Peyer's patch (tissue), 4 donors: ENCODE results near the gene CLEC7A. TPM values are rescaled to one million over a fixed set of nuclear protein-coding genes. Genes with fewer than 3 reads are reported as not detected.

Experiments
- DNase-seq, 3 donors: peaks; one replicate each; pipeline ENCODE4 v3.0.0-alpha.2; 2017 to 2019
- H3K27ac ChIP-seq, 4 donors: fragments of 200-600 bp; sonication (generic); one replicate each; pipeline ENCODE4 v1.5.1; 2016 to 2019
- H3K27me3 ChIP-seq, 2 donors: fragments of 200-600 bp; sonication (generic); one replicate each; pipeline ENCODE4 v1.5.1; 2019
- H3K36me3 ChIP-seq, 3 donors: fragments of 200-600 bp; sonication (generic); one replicate each; pipeline ENCODE4 v1.5.1; 2016 to 2019
- H3K4me1 ChIP-seq, 4 donors: fragments of 200-600 bp; sonication (generic); one replicate each; pipeline ENCODE4 v1.5.1; 2016 to 2019
- H3K4me3 ChIP-seq, 4 donors: fragments of 200-600 bp; sonication (generic); 1 replicate in 3 of 4; 2 replicates in 1 of 4; pipeline ENCODE4 v1.5.1; 2016 to 2019; ENCODE audit warnings: mild to moderate bottlenecking in 1 of 4
- H3K9me3 ChIP-seq, 4 donors: fragments of 200-600 bp; sonication (generic); one replicate each; pipeline ENCODE4 v1.5.1; 2016 to 2019; ENCODE audit warnings: mild to moderate bottlenecking in 1 of 4
- POLR2A ChIP-seq, 2 donors: fragments of 450-650 bp; IDR thresholded peaks; one replicate each; pipeline ENCODE4 v1.5.1; 2017; ENCODE audit warnings: antibody characterized with exemption in 2 of 2, mild to moderate bottlenecking in 2 of 2, moderate library complexity in 2 of 2
- total RNA-seq, 4 donors: library from RNA; depleted of rRNA; stranded (reverse); fragments of >200 nt; gene quantifications; one replicate each; pipeline ENCODE4 v1.1.0, GENCODE V29; 2016
- TF ChIP-seq, protein P1 (sequence below), 6 experiments: fragments of 450-650 bp in 4 of 6; fragments of 200-600 bp in 2 of 6; sonication (generic) in 1 of 6; IDR thresholded peaks; one replicate each; pipeline ENCODE4 v1.5.1; 2017 to 2019; ENCODE audit warnings: antibody characterized with exemption in 6 of 6, mild to moderate bottlenecking in 3 of 6, moderate library complexity in 1 of 6

CLEC7A gene
- total RNA-seq, 4 donors from 2014 or later, result 1.7 to 6.6 (median 3.2) TPM

- Histone ChIP-seq H3K4me3 (no peak overlapping the region), H3K36me3 (no peaks in the 10 kb centered on the region), H3K9me3 (no peaks in the 10 kb centered on the region), H3K4me1 (no peaks in the 10 kb centered on the region), H3K27ac (no peak overlapping the region), H3K27me3 (no peaks in the 10 kb centered on the region)
- TF ChIP-seq, protein P1, sequence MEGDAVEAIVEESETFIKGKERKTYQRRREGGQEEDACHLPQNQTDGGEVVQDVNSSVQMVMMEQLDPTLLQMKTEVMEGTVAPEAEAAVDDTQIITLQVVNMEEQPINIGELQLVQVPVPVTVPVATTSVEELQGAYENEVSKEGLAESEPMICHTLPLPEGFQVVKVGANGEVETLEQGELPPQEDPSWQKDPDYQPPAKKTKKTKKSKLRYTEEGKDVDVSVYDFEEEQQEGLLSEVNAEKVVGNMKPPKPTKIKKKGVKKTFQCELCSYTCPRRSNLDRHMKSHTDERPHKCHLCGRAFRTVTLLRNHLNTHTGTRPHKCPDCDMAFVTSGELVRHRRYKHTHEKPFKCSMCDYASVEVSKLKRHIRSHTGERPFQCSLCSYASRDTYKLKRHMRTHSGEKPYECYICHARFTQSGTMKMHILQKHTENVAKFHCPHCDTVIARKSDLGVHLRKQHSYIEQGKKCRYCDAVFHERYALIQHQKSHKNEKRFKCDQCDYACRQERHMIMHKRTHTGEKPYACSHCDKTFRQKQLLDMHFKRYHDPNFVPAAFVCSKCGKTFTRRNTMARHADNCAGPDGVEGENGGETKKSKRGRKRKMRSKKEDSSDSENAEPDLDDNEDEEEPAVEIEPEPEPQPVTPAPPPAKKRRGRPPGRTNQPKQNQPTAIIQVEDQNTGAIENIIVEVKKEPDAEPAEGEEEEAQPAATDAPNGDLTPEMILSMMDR (IDR thresholded peaks at IDR 0.05), result no peak
- no peak for TF ChIP-seq POLR2A (IDR thresholded peaks at IDR 0.05)
- no peak for DNase-seq
These were observed 33.1 kb upstream of the CLEC7A start for GRCh38 chr12:10163084-10163483.

- no peaks in the 10 kb centered on the region for H3K27me3 ChIP-seq
- DNase-seq, result no peak
- no peaks in the 10 kb centered on the region for H3K9me3 ChIP-seq
- H3K4me1 ChIP-seq, result no peaks in the 10 kb centered on the region
- H3K36me3 ChIP-seq, result no peaks in the 10 kb centered on the region
- no peak overlapping the region for H3K4me3 ChIP-seq
- TF ChIP-seq POLR2A (IDR thresholded peaks at IDR 0.05), result no peak
- TF ChIP-seq, protein P1 (IDR thresholded peaks at IDR 0.05), result no peak
- H3K27ac ChIP-seq, result no peak overlapping the region
These were observed 30.8 kb upstream of the CLEC7A start for GRCh38 chr12:10160617-10161385.

DNA sequence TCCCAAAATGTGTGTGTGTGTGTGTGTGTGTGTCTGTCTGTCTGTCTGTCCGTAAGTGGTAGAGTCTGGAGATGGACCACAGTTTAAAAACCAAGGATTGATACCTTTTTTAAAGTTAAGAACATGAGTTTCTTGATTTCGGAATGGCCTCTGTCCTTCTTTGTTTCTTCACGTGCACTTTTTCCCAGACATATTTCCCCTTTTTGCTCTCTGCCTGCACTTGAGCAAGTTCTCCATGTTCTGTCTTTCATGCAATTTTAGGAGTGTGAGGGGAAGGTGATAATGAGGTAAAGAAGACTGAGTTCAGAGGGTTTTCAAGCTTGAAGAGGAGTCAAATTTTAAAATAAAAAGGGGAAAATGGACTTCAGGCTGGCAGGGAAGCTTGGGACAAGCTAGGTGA, 29.3 kb upstream of the CLEC7A start:
- Histone ChIP-seq H3K27ac (no peak overlapping the region), H3K4me1 (no peaks in the 10 kb centered on the region), H3K9me3 (no peaks in the 10 kb centered on the region), H3K4me3 (no peak overlapping the region), H3K36me3 (no peaks in the 10 kb centered on the region), H3K27me3 (no peaks in the 10 kb centered on the region)
- TF ChIP-seq, protein P1 (IDR thresholded peaks at IDR 0.05), result no peak
- TF ChIP-seq POLR2A (IDR thresholded peaks at IDR 0.05), result no peak
- no peak for DNase-seq

- Histone ChIP-seq H3K4me3 (no peak overlapping the region), H3K36me3 (no peaks in the 10 kb centered on the region), H3K27ac (no peak overlapping the region), H3K27me3 (no peaks in the 10 kb centered on the region), H3K9me3 (no peaks in the 10 kb centered on the region), H3K4me1 (peaks cover 0 to 3% (median 0%) of the 10 kb centered on the region in 4 donors)
- DNase-seq, result no peak
- TF ChIP-seq, protein P1 (IDR thresholded peaks at IDR 0.05), result peak in 1 of 6 experiments; percentile 13
- no peak for TF ChIP-seq POLR2A (IDR thresholded peaks at IDR 0.05)
These were observed 28.4 kb upstream of the CLEC7A start for GRCh38 chr12:10158406-10158805.

DNA sequence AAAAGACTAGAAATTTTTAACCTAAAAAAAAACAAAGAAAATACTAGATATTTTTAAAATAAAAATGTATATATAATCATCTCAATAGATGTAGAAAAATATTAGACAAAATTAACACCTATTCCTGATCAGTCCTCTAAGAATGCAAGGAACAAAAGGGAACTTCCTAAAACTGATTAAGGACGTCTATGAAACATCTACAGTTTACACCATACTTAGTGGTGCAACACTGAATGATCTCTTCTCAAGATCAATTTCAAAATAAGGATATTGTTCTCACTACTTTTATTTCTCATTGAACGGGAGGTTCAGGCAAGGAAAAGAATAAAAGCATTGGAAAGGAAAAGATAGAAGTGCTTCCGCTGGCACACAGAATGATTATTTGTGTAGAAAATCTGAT, 26.0 kb upstream of the CLEC7A start:
- no peak for DNase-seq
- no peak for TF ChIP-seq POLR2A (IDR thresholded peaks at IDR 0.05)
- TF ChIP-seq, protein P1 (IDR thresholded peaks at IDR 0.05), result no peak
- Histone ChIP-seq H3K4me3 (no peak overlapping the region), H3K4me1 (peaks cover 0 to 3% (median 0%) of the 10 kb centered on the region in 4 donors), H3K36me3 (no peaks in the 10 kb centered on the region), H3K27me3 (no peaks in the 10 kb centered on the region), H3K27ac (no peak overlapping the region), H3K9me3 (no peaks in the 10 kb centered on the region)
